Measurements from ENCODE around the gene CDH11.

CDH11 gene

DNA sequence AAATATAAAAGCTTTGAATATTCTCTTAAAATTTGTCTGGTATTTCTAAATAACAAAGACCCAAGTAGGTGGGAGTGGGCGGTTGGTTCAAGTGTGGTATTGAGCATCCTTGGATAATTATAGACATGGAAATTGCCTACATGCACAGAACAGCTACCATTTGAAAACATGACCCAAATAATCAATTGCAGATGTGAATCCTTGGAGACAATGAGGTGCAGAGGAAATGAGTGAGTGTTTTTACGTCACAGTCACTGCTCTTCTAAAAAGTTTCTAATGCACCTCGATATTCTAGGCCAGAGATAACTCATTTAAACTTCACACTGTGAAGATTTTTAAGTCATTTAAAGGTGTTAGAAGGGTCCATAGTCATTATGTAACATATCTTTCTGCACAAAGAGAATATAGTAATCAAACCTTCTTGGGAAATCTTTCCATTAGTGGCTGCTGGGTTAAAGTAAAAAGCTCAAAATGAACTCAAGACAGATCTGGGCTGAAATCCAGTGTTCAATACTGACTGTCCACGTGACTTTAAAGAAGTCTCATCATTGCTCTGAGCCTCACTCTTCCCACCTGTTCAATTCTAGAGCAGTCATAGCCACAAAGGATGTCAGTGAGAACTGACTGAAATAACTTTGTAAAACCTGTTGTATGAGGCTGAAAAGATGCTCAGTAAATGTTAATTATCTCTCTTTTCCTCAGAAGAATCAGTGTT lies 144.5 kb downstream of the CDH11 start:
- no peak for DNase-seq (ENCODE audit: low read depth in 2 of 2)

DNA sequence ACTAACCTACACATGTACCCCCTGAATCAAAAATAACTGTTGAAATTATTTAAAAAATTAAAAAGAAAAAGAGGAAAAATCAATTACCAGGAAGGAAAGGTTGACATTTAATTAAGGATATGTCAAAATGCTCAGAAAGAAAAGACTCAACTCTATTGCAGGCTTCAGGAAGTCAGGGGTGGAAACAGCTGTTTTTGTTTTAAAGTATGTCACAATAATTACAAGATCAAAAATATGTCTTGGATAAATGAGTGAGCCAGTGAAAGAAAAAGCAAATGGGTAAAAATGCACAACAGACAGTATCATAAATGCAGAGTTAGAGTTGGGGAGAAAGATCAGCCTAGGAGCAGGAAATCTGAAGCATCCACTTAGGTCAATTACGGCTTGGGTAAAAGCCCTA lies 146.0 kb downstream of the CDH11 start:
- no peak for DNase-seq (ENCODE audit: low read depth in 2 of 2)

DNA sequence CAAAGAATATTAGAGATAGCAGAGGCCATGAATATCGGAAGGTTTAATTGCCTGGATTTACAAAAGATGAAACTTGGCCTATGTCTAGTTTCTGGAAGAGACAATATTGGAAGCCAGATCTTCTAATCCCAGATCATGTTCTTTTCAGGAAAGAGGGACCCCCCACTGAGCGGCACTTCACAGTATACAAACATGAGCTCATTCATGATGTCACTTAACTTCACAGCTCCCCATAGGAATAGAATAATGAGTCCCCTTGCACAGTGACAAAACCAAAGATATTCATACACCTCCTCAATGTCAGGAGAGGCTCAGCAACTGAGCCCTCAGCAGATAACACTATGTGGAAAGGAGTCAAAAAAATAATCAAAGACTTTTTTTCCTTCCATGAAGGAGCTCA lies 147.5 kb downstream of the CDH11 start:
- DNase-seq (ENCODE audit: low read depth in 2 of 2): no peak

DNA sequence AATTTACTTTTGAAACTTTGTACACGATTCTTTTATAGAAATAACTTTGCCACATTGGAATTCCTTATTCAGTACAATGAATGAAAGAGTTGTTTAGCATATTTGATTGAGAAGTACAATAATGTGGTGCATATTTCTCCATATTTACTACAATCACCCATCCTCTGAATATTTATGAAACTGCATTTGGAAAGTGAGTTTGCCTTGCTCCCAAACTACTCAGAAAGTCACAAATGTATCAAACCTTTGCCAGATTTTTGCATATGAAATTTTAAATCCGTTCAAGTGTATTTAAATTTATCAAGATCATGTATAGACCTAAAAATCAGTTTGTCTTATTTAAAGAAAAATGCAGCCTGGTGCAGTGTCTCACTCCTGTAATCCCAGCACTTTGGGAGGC lies 148.7 kb downstream of the CDH11 start:
- DNase-seq (ENCODE audit: low read depth in 2 of 2): no peak

DNA sequence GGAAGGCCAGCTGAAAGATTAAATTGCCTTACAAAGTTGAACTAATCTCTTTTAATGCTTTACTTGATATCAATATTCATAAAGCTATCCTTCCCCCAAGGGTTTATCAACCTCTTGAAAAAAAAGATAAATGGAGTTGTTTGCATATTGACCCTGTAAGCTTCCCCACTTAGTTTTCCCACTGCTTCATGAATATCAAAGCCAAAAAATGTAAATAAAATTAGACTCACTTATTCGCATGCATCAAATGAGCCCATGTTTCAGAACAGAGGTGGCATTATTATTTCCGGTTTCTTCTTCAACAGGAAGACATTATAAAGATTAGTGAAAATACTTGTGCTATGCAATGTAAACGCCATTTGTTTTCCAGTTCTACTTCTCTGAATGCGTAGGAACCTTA lies 150.7 kb downstream of the CDH11 start:
- DNase-seq (ENCODE audit: low read depth in 2 of 2): no peak

DNA sequence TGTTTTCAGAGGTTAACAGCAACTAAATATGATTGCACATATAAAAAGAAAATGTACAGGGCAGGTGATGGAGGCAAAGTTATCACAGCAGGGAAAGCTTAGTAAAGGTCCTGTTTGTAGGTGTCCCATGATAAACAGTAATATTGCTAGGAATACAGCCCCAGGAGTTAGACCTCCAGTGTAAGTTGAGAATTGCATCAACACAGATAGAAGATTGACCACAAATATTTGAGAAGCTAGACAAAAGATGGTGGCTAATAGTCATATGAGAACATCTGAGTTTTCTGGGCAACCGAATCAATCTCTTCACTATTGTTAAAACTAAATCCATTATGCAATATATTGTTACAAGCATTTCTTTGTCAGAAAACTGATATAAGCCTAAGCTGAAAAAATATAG lies 152.6 kb downstream of the CDH11 start:
- DNase-seq (ENCODE audit: low read depth in 2 of 2): no peak

DNA sequence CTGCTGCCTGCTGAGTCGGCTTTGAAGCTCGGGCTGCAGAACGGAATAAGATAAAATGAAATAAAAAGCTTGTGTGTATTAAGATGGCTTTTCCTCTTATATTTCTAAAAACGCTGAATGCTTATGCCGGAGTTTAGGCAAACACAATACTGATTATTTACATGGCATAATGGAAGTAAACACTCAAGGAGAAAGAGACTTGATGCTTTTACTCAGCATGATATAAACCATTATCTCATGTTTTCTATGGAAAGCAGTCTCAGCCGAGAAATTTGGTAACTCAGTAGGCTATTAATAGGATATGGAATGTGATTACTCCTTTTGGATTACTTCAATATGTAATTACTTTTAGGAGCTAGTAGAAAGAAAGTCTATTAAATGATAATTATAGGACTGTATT lies 153.3 kb downstream of the CDH11 start:
- no peak for DNase-seq (ENCODE audit: low read depth in 2 of 2)

DNA sequence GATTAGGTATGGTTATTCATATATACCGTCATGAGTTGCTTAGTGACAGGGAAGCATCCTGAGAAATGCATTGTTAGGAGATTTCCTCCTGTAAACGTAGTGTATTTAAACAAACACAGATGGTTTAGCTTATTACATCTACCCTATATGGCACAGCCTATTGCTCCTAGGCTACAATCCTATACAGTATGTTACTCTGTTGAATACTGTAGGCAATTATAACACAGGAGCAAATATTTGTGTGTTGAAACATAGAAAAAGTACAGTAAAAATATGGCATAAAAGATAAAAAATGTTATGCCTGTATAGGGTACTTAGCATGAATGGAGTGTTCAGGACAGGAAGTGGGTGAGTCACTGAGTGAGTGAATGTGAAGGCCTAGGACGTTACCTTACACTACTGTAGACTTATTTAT lies 157.7 kb downstream of the CDH11 start:
- no peak for DNase-seq (ENCODE audit: low read depth in 2 of 2)

DNA sequence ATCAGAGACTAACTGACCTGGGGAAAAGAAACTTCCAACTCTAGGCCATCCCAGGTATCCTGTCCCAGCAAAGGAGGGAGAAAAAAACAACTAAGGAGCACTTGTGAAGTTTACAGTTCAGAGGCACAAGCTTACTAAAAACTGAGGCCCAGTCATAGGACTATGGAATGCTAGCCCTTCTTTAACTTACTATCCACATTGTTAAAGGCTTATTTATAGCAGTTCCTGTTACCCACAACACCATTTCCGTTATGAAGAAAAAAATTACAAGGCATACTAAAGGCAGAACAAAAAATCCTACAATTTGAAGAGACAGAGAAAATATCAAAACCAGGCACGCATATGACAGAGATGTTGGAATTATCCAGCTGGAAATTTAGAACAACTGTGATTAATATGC lies 159.1 kb downstream of the CDH11 start:
- no peak for DNase-seq (ENCODE audit: low read depth in 2 of 2)

DNA sequence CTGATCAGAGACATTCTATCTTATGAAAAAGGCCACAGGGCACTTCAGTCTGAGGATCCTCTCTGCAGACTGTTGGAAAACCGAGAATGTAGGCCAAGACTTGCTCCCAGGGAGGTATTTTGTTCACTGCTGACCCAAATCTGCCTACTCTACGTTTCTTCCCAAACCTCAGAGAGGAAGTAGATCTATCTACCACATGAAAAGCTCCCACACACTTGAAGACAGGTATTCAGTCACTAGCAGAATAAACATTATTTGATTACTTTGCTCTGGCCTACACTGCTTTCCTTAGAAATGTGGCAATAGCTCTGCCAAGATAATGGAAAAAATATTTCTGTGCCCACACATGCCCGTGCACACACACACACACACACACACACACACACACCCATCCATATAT lies 164.6 kb downstream of the CDH11 start:
- DNase-seq (ENCODE audit: low read depth in 2 of 2): no peak

DNA sequence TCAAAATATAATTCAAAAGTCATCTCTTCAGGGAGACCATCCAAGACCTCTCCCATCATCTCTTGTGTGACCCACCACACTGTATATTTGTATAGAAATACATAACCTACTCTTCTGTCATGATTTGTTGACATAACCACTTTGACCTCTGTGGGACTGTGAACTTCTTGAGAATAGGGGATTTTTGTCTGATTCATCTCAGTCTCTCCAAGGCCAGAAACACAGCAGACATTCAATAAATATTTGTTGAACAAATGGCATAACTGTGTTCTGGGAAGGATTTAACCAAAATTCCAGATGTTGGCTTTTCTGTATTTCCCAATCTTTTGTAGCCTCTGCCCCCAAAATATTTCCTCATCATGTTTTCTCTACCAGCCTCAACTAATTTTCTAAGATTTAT lies 169.7 kb downstream of the CDH11 start:
- no peak for DNase-seq (ENCODE audit: low read depth in 2 of 2)

DNA sequence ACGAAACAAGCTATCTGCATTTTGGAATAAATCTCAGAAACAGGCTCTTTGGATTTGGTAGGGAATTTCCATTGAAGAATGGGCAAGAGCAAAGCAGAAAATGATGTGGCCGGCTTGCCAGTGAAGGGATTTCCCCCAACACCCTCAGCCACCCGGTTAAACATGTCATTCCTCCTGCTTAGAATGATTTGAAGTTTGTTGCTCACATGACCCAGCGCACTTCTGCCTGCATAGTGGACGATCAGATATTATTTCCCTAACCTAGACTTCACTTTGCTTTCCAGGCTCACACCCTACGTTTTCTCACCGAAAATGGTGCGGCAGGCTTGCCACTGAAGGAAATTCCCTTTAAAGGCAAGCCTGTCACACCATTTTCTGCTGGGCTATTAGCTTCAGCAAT lies 170.7 kb downstream of the CDH11 start:
- DNase-seq (ENCODE audit: low read depth in 2 of 2): no peak

DNA sequence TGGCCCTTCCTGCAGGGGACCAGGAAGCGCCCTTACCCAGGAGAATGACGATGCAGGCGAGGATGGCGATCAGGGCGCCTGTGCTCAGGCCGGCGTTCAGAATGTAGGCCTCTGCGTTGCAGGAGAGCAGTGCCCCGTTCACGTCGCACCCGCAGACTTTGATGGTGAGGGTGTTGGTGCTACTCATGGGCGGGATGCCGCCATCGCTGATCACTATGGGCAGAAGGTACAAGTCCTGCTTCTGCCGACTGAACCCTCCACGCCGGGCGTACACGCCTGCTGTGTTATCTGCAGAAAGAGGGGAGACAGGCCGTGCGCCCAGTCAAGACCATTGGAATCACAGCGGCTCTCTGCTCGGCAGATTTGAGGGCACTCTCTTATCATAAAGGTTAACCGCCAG lies 171.1 kb downstream of the CDH11 start:
- DNase-seq (ENCODE audit: low read depth in 2 of 2): no peak

DNA sequence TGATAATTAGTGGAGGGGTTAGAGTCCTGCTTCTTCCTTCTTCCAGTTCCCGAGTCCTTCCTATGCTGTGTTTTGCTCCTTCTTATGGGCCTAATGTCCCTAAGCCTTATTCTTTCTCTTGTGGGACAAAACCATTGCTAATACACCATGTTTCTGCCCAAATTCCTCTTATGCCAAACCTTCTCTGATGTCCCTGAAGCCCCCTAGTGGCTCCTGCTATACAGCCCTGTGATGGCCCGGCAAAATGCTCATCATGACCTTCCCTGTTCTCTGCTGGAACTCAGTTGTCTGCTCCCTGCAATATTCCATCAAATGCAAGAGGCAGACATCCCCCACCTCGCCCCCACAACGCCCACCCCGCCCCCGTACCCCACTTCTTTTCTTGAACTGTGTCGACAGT lies 171.6 kb downstream of the CDH11 start:
- no peak for DNase-seq (ENCODE audit: low read depth in 2 of 2)

DNA sequence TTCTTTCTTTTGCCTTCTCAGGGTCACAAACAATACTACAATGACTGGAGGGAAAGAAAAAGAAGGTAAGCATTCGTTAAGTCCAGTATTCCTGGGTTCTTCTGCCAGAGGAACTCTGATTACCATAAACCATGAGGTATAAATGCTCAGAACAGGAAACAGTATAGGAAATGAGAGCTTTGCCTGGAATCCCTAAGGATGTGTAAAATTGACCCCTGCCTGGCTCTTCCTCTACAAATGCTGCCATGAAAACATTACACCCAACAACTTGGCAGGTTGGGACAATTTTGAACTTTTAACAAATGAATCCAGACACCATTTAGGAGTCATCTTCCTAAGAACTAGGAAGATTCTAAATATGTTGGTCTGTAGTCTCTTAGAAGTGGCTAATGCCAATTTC lies 173.8 kb downstream of the CDH11 start:
- DNase-seq (ENCODE audit: low read depth in 2 of 2): no peak

DNA sequence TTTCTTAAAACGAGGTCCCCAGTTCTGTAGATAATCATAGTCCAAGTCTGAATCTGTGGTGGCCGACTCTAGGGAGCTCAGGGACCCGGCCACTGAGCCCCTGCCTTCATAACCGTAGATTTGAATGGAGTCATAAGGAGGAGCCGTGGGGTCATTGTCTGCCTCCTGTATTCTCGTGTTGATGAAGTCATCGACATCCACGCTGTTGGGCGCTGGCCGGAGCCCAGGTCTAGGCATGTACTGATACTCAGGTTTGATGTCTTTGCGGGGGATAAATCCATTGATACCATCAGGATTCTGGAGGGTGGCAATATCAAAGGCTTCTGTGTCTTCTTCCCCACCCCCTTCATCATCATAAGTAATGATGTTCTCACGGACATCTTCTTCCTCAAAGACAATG lies 174.2 kb downstream of the CDH11 start:
- no peak for DNase-seq (ENCODE audit: low read depth in 2 of 2)

DNA sequence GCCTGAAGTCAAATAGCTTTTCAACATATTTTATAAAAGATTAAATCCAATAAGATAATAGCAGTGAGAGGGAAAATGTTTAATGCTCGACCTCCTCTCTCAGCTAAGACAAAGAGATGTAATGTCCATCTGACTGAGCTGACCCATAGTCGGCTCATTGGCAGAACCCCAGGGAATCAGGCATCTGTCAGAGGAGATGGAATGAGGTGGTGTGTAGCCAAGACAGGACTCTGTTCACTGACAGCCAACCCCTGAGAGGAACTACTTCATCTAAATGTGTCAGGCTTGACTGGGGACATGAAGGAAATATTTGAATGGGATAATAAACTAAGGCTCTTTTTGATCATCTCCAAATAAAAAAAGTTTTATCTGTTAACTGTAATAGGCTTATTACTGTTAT lies 188.0 kb downstream of the CDH11 start:
- DNase-seq (ENCODE audit: low read depth in 2 of 2): no peak

DNA sequence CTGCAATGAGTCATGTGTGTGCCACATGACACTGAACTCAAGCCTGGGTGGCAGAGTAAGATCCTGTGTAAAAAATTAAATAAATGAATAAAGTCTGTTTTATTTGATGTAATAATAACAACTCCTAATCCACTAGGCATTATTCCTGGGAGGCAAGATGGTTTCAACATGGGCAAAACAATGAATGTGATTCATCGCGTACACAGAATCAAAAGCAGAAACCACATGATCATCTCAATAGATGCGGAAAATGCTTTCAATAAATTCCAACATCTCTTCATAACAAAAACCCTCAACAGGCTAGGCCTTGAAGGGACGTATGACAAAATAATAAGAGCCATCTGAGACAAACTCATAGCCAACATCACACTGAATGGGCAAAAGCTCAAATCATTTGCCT lies 195.4 kb downstream of the CDH11 start:
- no peak for DNase-seq (ENCODE audit: low read depth in 2 of 2)

DNA sequence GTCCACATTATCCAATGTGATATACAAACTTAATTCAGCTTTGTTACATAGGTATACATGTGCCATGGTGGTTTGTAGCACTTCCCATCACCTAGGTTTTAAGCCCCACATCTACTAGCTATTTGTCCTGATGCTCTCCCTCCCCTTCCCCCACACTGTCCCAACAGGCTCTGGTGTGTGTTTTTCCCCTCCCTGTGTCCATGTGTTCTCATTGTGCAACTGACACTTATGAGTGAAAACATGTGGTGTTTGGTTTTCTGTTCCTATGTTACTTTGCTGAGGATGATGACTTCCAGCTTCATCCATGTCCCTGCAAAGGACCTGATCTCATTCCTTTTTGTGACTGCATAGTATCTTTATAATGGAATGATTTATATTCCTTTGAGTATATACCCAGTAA lies 196.7 kb downstream of the CDH11 start:
- DNase-seq (ENCODE audit: low read depth in 2 of 2): no peak

DNA sequence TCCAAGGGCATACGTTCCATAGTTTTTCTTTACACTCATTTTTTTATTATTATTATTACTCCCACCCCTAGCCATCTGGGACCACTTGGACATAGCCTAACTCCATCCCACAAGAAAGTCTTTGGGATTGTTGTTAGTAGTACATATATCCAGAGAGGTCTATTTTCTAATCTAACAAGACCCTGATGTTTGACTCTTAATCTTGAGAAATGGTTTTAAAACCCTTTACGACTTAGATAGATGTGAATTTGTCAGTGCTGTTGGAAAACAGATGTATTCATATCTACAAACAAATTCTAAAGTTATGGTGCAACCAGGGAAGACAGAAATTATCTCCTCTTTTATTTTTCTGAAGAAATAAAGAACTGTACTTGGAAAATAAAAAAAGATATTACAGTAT lies 197.8 kb downstream of the CDH11 start:
- DNase-seq (ENCODE audit: low read depth in 2 of 2): no peak

DNA sequence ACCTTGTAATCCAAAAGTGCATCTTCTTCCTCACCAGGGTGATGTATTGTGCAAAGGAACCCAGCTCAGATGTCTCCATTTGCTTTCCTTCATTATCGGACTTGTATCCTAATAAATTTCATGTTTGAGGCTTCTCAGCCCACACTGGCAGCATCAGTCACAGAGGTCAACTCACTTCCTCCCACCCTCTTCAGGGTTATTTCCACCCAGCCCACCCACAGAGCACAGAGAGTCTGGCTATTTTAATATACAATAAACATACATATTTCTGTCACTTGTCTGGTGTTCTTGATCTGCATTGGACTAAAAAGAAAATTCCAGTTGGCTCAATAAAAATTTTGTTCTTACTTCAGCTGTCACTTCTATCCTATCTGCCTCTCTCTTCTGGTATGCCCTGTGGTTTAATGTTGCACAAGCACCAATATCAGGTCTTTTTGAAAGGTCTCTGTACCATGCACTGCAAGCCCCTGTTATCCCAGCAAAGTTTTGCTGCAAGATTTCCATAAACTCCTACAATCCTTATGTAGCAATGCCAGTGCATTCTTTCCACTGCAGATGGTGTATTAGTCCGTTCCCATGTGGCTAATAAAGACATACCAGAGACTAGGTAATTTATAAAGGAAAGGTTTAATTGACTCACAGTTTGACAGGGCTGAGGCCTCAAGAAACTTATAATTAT lies 201.8 kb downstream of the CDH11 start:
- no peak for DNase-seq (ENCODE audit: low read depth in 2 of 2)

DNA sequence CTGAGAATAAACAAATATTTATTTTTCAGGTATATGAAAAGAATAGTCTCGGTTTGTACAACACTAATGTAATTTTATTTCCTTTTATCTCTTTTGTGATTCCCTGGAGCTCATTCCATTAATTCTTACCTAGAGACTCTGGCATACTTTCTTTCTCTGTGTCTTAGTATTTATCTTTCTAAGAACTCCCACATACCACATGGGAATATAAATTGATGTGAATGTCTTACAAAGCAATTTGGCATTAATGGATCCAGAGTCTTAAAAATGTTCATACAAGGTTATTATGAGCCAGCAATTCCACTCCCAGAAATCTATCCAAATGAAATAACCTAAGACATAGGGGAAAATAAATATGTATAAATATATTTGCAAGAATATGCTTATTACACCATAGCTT lies 202.7 kb downstream of the CDH11 start:
- DNase-seq (ENCODE audit: low read depth in 2 of 2): no peak

DNA sequence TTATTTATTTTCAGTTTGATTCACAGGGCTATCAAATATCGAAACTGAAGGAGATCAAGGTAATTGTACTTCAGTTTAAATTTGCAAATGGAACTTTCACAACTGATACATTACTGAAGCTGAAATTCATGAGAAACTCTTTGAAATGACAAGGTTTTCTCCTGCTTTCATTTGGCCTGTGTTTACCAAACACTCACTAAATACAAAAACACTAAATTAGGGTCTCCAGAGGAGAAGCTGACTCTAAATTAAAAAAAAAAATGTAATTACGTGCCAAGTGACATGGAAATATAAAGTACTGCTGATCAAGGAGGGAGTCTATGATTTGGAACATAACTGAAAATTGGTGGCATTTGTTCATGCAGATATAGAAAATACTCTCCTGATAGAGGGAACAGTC lies 205.8 kb downstream of the CDH11 start:
- no peak for DNase-seq (ENCODE audit: low read depth in 2 of 2)

DNA sequence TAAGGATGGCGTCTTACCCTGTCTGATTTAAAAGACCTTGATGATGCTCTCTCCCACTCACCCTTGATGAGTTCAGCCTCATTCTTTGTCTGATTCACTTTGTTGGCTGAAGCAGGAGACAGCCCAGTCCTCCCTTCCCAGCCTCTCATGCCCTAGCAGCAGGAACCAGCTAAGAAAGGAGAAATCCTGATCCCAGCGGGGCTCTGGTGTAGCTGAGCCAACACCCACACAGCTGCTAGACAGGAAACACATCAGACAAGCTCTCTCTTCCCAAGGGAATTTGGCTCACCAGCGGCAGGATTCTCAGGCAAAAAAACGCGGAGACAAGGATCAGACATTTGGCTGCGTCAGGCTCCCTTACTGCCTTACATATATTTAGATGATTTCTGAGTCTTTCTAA lies 211.5 kb downstream of the CDH11 start:
- no peak for DNase-seq (ENCODE audit: low read depth in 2 of 2)

All from stimulated activated CD8-positive, alpha-beta memory T cell treated with anti-CD3 and anti-CD28 coated beads, Interleukin-2, amount 100 ng/mL, for 1 hour (primary cell).